ENCODE measurements around the gene CHMP1A.
"Not testable (repeated sequence)": the region's sequence is repeated elsewhere in the genome, so short reads cannot be mapped to it uniquely, and the experiment has no call there.

The CHMP1A gene

DNA sequence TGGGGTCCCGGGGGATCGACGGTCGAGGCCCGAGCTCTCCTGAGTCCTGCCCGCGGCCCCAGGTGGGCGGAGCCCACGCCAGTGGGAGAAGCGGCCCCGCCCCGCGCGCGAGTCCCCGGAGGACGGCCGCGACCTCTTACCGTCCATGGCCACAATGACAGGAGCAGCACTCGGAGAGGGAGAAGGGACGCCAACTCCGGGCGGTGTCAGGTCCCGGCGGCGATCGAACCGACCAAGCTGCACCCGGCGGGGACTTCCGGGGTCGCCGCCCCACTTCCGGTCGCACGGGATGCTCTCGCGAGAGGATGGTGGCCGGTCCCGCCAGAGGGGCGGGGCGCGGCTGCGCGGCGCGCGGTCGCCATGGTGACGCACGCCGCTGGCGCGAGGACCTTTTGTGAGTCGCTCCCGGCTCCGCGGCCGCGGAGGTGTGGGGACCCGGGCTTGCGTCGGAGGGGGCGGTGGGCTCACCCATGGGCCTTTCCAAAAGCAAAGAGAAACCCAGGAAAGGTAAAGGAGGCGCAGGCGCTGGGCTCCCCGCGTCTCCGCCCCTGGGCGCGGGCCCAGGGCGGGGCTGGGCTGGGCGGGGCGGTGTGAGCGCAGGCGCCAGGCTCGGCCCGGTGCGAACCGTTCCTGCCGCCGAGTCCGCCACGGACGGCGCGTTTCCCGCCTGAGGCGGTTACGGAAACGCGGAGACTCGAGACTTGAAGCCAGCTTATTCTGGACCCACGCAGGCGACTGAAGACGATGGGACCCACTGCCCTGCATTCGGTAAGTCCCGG lies at the start of gene CHMP1A, which contains the start of gene SPATA33:
Gene CHMP1A, minus strand, starts transcription at position 267 of the 779 bp plus-strand sequence. Its CDS starts 120 bp downstream, at position 147.
Gene SPATA33, plus strand, starts transcription at position 395 of the 779 bp plus-strand sequence. Its CDS starts 76 bp downstream, at position 471.
- peak; percentile 90 for DNase-seq (ENCODE audit: low read depth)

DNA sequence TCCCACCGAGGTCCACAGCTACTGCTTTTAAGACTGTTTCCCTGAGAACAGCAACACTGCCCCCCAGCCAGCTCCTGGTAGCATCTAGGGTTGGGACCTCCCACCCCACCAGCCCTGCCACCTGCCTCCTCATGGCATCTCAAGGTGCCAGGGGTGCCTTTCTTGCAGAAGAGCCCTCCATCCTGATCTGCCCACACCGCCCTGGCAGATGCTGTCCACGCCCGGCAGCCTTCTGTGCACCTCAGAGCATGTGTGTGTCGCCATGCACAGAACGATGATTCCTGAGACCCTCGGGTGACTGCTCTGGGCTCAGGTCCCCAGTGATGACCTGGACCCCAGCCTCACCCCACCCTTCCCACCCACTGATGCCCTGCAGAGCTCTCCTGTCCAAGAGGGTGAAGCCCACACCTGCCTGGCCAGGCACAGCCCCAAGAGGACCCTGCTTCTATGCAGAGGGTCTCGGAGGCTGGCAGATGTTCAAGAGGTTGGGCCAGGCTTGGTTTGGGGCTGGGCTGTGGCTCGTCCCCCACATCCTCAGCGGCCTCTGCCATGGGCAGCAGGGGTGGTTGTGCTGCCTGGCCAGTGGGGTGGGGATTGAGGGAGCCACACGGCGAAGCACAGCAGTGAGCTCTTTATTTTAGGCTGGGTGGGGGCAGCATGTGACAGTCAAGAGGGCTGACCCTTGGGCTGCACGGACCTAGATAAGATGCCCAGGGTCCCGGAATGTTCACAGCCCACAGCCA lies 49.2 kb upstream of the CHMP1A start:
- DNase-seq (ENCODE audit: low read depth): no peak

DNA sequence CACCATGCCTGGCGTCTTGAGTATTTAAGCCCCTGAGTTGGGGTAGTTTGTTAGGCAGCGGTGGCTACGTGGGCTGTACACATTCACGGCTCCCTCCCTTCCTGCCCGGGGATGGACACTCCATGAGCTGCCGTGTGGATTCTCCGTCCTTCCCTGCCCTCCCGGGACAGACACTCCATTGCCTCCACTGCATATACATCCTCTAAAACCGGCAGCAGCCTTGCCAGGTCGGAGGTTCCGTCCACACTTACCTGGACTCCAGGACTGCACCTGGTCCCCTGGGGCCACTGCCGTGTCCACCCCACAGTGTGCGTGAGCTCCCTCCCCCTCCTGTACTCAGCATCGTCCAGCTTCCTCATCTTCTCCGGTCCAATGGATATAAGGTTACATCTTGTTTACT lies 47.5 kb upstream of the CHMP1A start:
- no peak for DNase-seq (ENCODE audit: low read depth)

DNA sequence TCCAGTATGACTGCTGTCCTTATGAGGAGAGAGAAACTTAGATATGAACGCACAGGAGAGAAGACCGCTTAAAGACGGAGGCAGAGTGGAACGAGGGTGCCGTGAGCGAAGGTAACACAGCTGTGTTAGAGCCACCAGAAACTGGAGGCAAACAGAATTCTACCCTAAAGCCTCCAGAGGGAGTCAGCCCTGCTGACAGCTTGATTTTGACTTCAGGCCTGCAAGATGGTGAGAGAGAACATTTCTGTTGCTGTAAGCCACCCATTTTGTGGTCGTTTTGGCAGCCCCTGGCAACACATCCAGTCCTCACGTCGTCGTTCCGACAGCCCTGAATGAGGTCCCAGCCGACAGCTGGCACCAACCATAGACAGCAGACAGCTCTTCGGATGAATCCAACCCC lies 46.8 kb upstream of the CHMP1A start:
- no peak for DNase-seq (ENCODE audit: low read depth)

DNA sequence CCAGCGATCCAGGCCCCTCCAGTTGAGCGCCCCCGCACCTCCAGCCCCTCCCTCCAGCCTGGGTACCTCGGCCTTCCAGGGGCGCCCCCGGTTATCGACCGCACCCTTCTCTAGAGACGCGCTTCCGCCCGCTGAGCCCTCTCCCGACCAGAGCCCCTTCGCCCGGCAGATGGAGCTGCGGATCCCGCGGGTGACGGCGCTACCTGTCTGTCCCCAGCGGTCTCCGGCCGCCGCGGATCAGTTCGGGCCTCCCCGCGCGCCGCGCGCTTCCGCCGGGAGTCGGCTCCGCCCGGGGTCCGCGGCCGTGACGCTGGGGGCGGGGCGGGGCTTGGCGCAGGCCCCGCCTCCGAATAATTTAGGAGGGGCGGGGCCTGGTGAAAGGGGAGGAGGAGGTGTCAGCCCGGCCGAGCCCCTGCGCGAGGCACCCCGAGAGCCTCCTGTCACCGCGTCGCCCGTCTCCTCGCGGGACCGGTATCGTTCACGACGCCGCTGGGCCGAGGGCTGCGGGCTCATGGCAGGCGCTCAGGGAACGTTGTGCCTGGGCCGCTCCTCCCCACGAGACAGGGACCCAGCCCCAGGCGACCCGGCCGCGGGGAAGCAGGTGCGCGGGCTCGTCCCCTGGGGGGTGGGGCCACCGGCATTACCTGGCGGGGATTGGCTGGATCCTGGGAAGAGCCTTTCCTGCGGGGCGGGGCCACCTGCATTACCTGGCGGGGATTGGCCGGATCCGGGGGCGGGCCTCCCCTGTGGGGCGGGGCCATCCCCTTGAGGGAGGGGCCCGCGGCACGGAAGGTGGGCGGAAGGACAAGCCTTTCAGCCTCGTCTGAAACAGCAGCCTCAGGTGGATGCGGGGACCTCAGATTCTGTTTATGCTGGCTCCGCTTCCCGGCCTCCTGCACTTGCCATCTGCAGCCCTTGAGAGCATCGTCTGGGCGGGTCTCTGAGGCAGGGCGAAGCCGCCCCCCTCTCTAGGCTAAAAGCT lies 44.2 kb upstream of the CHMP1A start, which contains the start of gene SPATA2L:
Gene SPATA2L, minus strand, starts transcription at position 281 of the 982 bp plus-strand sequence. CDS start 473 bp downstream, outside the sequence.
- DNase-seq (ENCODE audit: low read depth): peak; percentile 95

DNA sequence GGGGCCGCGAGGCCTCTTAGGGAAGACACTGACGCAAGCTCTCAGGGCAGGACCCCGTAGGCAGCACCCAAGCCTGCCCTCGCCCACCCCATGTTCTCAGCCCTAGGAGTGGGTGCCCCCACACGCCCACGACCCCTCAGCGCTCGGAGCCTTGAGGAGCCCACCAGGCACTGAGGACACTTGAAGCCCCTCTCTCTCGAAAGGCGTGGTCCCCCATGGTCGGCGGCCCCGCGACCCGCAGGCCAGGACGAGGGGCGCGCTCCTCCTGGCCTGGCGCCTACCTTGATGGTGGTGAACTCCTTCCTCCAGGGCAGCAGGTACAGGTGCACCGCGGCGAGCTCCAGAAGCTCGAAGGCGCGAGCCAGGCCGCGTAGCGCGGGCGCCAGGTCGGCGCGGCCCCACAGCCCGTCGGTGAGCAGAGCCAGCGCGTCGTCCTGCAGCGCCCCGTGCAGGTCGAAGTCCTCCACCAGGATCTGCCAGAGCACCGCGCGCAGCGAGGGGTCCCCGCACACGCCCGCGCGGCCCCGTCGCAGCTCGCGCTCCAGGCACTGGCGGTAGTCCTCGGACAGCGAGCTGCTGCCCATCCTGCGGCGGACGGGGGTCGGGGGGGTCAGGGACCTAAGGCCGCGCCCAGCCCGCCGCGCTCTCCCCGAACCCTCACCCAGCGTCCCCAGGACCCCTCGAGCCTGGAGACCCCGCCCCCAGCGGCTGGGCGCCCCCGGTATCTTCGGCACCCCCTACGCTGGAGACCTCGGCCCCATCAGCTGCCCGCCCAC lies 43.3 kb upstream of the CHMP1A start:
- peak; percentile 28 for DNase-seq (ENCODE audit: low read depth)

DNA sequence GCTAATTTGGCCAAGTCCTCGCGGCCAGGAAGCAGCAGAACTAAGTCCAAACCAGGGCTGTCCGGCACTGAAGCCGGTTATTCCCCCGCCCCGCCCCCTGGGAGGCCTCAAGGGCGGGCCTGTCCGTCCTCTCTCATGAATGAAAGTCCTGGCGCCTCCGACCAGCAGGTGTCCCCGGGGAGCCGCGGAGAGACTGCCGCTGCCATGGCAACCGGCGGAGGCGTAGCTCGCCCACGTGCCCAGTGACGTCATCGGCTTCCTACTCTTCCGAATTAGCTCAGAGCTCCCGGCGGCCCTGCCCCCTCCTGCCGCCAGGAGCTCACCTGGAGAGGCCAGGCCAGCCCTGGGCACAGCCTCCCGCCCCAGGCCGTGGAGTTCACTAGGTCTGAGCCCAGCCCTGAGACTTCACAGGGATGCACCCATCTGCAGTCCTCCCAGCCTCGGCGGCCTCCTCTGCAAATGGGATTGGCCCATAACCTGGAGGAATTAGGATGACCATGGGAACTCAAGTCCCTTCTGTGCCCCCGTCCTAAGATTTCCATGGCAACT lies 42.7 kb upstream of the CHMP1A start:
- peak; percentile 95 for DNase-seq (ENCODE audit: low read depth)

DNA sequence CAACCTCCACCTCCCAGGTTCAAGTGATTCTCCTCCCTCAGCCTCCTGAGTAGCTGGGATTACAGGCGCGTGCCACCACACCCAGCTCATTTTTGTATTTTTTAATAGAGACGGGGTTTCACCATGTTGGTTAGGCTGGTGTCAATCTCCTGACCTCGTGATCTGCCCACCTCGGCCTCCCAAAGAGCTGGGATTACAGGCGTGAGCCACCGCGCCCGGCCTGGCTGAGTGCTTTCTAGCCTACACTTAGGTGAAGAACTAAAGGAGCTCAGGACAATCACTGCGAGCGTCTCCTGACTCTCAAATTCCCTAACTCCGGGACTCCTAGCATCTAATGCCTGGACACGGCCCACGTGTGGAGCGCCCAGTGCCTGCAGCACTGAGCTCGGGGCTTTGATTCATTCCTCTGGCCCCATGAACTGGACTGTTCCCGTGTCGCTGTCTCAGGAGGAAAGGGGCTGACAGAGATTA lies 42.2 kb upstream of the CHMP1A start:
- DNase-seq (ENCODE audit: low read depth): not testable (repeated sequence)

DNA sequence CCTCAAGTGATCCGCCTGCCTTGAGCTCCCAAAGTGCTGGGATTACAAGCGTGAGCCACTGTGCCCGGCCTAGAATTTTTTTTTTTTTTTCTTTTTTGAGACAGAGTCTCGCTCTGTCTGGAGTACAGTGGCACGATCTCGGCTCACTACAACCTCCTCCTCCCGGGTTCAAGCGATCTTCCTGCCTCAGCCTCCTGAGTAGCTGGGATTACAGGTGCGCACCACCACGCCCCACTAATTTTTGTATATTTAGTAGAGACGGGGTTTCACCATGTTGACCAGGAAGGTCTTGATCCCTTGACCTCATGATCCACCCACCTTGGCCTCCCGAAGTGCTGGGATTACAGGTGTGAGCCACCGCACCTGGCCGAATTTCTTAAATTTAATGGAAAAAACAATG lies 41.2 kb upstream of the CHMP1A start:
- DNase-seq (ENCODE audit: low read depth): not testable (repeated sequence)

DNA sequence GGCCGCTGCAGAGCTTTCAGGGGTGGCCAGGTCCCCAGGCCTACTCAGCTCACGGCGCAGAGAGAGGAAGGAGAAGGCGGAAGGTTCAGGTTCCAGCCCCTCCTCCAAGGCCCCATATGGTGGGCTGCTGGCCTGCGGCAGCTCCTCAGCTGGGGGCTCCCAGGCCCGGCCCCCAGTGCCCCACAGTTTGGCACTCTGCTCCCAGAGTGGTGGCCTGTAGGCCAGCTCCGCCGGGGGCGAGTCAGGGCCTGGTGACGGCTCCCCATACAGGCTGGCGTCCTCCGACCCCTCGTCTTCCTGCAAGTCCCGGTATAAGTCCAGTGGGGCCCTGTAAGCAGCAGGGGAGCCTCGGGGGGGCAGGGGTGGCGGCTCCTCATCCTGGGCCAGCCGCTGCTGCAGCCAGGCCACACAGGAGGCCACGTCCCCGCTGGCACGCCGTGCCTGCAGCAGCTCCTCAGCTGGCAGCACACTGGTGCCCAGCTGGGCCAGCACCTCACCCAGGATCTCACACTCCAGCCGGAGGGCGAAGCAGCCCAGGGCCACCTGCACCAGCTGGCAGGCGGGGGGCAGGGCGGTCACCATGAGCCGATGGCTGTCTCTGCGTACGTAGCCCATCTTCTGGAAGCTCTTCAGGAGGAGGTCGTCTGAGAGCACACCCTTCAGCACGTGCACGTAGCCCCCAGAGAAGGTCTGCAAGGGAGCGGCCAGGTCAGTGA lies 40.3 kb upstream of the CHMP1A start:
- DNase-seq (ENCODE audit: low read depth): no peak

DNA sequence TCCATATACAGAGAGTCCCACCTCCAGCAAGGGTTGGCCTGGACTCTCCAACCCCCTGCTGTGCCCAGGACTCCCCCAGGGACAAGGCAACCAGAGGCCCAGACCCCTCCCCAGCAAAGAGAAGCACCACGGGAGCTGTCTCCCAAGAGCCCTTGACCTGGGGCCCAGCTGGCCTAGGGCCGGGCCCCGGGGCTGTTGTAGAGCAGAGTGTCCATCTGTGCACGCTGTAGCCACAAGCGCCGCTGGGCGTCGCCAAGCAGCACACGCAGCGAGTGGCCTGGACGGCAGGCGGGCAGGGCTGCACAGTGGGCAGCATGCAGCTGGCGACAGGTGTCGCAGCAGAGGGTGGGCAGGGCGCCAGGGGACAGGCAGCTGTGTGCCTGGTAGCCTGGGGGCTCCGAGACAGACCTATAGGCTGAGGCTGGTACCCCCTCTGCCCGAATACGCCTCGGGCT lies 39.7 kb upstream of the CHMP1A start:
- no peak for DNase-seq (ENCODE audit: low read depth)

DNA sequence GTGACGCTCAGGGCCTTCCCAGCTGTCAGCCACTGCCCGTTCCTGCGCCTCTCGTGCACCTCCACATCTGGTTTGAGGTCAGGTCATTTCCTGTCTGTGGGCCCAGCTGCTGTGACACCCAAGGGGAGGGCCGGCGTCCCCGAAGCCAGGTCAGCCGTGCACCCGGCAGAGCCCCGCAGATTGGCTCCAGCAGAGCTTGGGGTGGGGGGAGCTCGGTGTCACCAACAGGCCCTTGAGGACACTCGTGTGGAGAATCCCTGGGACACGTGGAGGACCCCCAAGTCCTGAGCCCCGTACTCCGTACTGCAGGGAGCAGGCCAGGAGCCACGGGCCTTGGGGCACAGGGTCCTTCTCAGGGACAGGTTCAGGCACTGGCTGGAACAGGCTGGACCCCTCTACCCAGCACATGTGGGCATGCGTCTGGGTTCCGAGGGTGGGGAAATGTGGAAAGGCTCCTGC lies 39.2 kb upstream of the CHMP1A start:
- peak; percentile 23 for DNase-seq (ENCODE audit: low read depth)

DNA sequence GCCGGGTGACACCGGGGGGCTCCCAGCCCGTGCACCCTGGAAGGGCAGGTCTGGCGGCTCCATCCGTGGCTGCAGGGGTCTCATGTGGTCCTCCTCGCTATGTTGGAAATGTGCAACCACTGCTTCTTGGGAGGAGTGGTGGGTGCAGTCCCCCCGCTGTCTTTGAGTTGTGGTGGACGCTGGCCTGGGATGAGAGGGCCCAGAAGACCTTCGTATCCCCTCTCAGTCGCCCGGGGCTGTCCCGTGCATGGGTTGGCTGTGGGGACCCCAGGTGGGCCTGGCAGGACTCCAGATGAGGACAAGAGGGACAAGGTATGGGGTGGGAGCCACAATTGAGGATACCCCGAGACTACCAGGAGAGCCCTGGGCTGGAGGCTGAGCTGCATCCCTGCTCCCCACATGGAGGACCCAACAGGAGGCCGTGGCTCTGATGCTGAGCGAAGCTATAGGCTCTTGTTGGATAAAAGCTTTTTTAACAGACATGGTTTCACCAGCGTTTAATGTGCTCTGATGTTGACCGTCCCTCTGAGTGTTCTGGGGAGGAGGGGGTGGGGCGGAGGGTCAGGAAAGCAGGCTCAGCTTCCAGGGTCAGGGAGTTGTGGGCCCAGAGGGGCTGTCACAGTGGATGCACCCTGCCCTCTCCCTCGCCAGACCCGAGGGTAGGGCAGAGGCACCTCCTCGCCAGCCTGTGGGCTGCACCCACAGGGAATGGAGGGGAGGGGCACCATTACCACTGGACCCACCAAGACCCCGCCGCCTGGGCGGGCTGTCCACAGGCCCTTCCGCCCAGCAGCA lies 38.6 kb upstream of the CHMP1A start:
- DNase-seq (ENCODE audit: low read depth): no peak

DNA sequence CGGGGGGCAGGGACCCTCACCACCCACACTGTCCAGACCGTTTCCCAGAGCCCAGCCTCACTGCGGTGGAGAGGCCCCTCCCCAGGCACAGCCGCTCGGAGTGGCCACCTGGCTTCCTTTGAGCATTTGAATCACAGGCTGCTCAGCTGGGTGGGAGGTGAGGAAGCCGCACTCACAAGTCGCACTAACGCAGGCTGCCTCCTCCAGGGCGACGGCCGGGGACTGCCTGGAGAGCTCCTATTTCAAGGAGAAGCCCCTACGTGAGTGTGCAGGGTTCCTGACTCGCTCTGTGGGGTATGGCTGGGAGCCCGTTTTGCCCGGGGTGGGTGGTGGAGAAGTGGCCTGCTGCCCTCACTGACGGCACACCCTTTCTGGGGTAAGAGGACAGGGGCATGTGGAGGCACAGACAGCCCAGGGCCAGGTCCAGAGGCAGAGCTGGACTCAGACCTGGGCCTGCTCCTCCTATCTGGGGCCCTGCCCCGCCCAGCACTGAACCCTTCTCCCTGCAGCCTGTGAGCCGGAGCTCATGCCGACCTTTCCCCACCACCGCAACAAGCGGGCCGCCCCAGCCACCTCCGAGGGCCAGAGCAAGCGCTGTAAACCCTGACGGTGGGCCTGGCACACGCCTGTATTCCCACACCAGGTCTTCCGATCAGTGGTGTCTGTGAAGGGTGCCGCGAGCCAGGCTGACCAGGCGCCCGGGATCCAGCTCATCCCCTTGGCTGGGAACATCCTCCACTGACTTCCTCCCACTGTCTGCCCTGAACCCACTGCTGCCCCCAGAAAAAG lies 37.8 kb upstream of the CHMP1A start:
- DNase-seq (ENCODE audit: low read depth): no peak

DNA sequence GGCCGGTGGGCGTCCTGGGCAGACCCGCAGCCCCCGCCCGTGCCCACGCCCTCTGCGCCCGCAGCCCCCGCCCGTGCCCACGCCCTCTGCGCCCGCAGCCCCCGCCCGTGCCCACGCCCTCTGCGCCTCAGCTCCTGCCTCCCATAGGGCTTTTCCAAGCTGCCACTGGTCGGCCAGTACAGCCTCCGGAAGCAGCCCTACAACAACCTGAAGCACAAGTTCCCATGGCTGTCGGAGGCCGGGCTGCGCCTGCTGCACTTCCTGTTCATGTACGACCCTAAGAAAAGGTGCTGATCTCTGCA lies 37.2 kb upstream of the CHMP1A start:
- not testable (repeated sequence) for DNase-seq (ENCODE audit: low read depth)

DNA sequence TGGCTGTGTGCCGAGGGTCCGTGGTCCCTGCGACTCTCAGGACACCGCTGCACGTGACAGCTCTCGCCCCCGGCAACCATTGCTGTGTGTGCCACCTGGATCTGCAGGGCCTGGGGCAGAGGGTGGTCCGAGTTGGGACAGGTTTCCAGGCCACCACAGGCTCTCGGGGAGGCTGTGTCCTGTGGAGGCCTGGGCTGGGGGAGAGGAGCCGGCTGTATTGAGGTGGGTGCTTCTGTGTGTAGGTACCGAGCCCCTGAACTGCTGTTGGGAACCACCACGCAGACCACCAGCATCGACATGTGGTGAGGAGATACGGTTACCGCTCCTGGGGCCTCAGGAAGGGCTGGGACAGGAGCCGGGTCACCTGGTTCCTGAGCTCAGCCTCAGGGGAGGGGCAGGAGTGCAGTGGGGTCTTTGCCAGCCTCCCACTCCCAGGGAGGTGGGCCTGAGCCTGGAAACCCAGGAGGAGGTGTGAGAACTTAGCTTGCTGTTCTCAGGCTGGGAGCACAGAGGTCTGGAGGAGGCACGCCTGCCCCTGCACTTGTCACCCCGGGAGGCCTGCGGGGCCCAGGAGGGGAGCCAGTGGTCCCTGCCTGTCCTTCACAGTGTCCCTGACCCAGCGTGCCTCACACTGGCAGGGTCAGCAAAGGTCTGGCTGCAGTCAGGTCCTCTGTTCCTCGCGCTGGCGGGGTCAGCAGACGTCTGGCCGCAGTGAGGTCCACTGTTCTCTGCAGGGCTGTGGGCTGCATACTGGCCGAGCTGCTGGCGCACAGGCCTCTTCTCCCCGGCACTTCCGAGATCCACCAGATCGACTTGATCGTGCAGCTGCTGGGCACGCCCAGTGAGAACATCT lies 36.6 kb upstream of the CHMP1A start:
- no peak for DNase-seq (ENCODE audit: low read depth)

DNA sequence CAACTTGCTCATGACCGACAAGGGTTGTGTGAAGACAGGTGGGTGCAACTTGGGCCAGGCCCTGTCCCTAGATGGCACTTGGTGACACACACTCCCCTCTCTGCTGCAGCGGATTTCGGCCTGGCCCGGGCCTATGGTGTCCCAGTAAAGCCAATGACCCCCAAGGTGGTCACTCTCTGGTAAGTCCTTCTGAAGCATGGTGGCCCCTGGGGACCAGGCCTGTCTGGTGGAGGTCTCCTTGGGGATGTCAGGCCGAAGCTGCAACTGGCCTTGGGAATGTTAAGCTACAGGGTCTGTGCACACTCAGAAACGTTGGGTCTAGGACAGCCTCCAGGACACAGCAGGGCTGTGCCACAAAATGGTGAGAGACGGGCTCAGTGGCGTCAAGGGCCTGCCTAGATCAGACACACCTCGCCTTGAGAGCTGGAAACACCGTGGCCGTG lies 35.8 kb upstream of the CHMP1A start:
- DNase-seq (ENCODE audit: low read depth): no peak

Measured in stimulated activated CD8-positive, alpha-beta memory T cell treated with anti-CD3 and anti-CD28 coated beads, Interleukin-12 subunit alpha, Interleukin-12 subunit beta, amount 100 ng/mL, for 4 hours (primary cell).